Measurements from ENCODE around the gene SEPTIN1. TPM values are rescaled to one million over a fixed set of nuclear protein-coding genes. Genes with fewer than 3 reads are reported as not detected.

Gene SEPTIN1
- total and polyA plus RNA-seq, 2 experiments from 2014 or later, result 0.21 to 3.9 TPM

DNA sequence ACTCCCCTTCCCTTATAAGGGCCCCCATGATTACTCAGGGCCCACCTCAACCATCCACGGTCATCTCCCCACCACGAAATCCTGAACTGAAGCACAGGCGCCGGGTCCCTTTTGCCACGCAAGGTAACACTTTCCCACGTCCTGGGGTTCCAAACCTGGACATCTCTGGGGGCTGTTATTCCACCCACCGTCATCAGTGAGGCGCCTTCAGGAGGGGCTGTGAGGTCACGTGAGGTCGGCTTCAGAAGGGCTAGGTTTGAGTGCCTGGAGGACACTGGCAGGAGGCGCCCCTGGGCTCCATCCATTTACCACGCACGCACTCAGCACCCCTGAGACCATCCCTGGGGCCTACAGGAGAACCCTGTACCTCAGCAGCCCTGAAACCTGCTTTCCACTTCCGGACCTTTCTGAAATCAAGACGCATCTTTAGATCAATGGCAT lies 31.3 kb downstream of the SEPTIN1 start (continued):
- TF ChIP-seq, protein P1, sequence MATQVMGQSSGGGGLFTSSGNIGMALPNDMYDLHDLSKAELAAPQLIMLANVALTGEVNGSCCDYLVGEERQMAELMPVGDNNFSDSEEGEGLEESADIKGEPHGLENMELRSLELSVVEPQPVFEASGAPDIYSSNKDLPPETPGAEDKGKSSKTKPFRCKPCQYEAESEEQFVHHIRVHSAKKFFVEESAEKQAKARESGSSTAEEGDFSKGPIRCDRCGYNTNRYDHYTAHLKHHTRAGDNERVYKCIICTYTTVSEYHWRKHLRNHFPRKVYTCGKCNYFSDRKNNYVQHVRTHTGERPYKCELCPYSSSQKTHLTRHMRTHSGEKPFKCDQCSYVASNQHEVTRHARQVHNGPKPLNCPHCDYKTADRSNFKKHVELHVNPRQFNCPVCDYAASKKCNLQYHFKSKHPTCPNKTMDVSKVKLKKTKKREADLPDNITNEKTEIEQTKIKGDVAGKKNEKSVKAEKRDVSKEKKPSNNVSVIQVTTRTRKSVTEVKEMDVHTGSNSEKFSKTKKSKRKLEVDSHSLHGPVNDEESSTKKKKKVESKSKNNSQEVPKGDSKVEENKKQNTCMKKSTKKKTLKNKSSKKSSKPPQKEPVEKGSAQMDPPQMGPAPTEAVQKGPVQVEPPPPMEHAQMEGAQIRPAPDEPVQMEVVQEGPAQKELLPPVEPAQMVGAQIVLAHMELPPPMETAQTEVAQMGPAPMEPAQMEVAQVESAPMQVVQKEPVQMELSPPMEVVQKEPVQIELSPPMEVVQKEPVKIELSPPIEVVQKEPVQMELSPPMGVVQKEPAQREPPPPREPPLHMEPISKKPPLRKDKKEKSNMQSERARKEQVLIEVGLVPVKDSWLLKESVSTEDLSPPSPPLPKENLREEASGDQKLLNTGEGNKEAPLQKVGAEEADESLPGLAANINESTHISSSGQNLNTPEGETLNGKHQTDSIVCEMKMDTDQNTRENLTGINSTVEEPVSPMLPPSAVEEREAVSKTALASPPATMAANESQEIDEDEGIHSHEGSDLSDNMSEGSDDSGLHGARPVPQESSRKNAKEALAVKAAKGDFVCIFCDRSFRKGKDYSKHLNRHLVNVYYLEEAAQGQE (IDR thresholded peaks at IDR 0.05; ENCODE audit: unreplicated experiment), result no peak
- TF ChIP-seq CREB1 (CRISPR knock-in tag; IDR thresholded peaks at IDR 0.05; ENCODE audit: low read depth), result no peak
- no peak for TF ChIP-seq ZNF331 (CRISPR knock-in tag; IDR thresholded peaks at IDR 0.05; ENCODE audit: low read depth)

DNA sequence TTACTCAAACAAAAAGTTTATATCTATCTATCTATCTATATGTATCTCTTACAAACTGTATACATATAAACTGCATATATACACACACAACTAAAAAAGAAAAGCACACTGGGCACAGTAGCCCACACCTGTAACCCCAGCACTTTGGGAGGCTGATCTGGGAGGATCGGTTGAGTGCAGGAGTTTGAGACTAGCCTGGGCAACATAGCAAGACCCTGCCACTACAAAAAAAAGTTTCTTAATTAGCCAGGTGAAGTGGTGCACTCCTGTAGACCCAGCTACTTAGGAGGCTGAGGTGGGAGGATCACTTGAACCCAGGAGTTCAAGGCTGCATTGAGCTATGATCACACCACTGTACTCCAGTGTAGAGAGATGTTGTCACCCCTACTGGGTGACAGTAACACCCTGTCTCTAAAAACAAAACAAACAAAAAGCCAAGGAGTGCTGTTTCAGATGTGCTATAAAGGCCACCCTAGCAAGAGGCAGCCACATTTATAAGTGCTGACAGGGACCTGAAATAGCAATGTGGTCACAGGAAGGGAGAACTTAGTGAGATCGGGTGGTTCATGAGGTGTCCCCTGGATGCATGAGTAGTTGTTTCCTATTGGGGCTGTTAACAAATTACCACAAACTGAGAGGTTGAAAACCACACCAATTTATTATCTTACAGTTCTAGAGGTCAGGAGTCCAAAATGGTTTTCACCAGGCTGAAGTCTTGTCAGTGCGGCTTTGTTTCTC lies 32.1 kb downstream of the SEPTIN1 start:
- H3K27me3 ChIP-seq (ENCODE audit: insufficient read depth), result no peaks in the 10 kb centered on the region
- 0 out of 2 replicates have a peak, but pooled peaks cover 12% of the 10 kb centered on the region for H3F3A ChIP-seq (replicated peaks; ENCODE audit: low read depth)
- H3K4me3 Mint-ChIP-seq, result no peak overlapping the region
- H3K4me1 Mint-ChIP-seq, result peaks cover 6% of the 10 kb centered on the region
- no peak overlapping the region for H3K4me2 ChIP-seq
- DNase-seq (ENCODE audit: low spot score), result no peak
- peaks cover 16% of the 10 kb centered on the region for H3K79me2 ChIP-seq (replicated peaks; ENCODE audit: insufficient read depth)
- no peak for ATAC-seq
- H2AFZ ChIP-seq, result no peak overlapping the region
- no peak overlapping the region for H3K4me3 ChIP-seq
- H3K27me3 Mint-ChIP-seq (ENCODE audit: insufficient read depth, low read depth, poor library complexity), result peaks cover 13% of the 10 kb centered on the region
- H3K36me3 Mint-ChIP-seq (ENCODE audit: low read depth), result peaks cover 53% of the 10 kb centered on the region
- no peaks in the 10 kb centered on the region; the same call in 1 of the 2 replicates for H3K4me1 ChIP-seq (ENCODE audit: insufficient read depth)
- H3K9me3 Mint-ChIP-seq, result peaks cover 4% of the 10 kb centered on the region; the same call in 2 of the 3 replicates
- no peaks in the 10 kb centered on the region for H3K9me2 ChIP-seq (ENCODE audit: insufficient read depth)
- no peak overlapping the region for H3K27ac Mint-ChIP-seq
- H3K36me3 ChIP-seq (ENCODE audit: insufficient read depth), result peaks cover 7% of the 10 kb centered on the region; the same call in 1 of the 2 replicates
- H3K27ac ChIP-seq (ENCODE audit: low read depth), result no peak overlapping the region
- H4K20me1 ChIP-seq (replicated peaks; ENCODE audit: insufficient read depth), result no peaks in the 10 kb centered on the region
- TF ChIP-seq NANOG (IDR thresholded peaks at IDR 0.05; ENCODE audit: borderline replicate concordance) (no peak), ZNF331 (CRISPR knock-in tag; IDR thresholded peaks at IDR 0.05; ENCODE audit: low read depth) (no peak), POLR2AphosphoS5 (IDR thresholded peaks at IDR 0.05; ENCODE audit: low read depth) (no peak), CREB1 (CRISPR knock-in tag; IDR thresholded peaks at IDR 0.05; ENCODE audit: low read depth) (no peak), ZNF114 (CRISPR knock-in tag; IDR thresholded peaks at IDR 0.05) (no peak), CTCF (conservative IDR thresholded peaks at IDR 0.05; ENCODE audit: low read depth in 2 of 2) (no peak), STAT1 (IDR thresholded peaks at IDR 0.05; ENCODE audit: unreplicated experiment) (no peak)
- TF ChIP-seq, protein P1 (IDR thresholded peaks at IDR 0.05; ENCODE audit: unreplicated experiment), result no peak
